ENCODE measurements around the gene ZNF10.

The ZNF10 gene

GRCh38 chr12:133145981-133146380, 15.6 kb downstream of the ZNF10 start:
- Histone ChIP-seq H3K4me3 (ENCODE audit: low read length) (no peak overlapping the region), H3K9me3 (ENCODE audit: low read length) (peaks cover 71% of the 10 kb centered on the region), H2AFZ (ENCODE audit: low read depth, low read length) (no peak overlapping the region), H3K4me1 (ENCODE audit: insufficient read depth, low read length) (no peaks in the 10 kb centered on the region), H3K27me3 (ENCODE audit: insufficient read depth, low read length) (no peaks in the 10 kb centered on the region), H3K36me3 (ENCODE audit: insufficient read depth, low read length) (peaks cover 79% of the 10 kb centered on the region)

GRCh38 chr12:133156125-133156690, 25.8 kb downstream of the ZNF10 start:
- Histone ChIP-seq H3K27me3 (ENCODE audit: insufficient read depth, low read length) (no peaks in the 10 kb centered on the region), H3K9me3 (ENCODE audit: low read length) (peaks cover 73% of the 10 kb centered on the region), H3K4me1 (ENCODE audit: insufficient read depth, low read length) (no peaks in the 10 kb centered on the region), H3K4me3 (ENCODE audit: low read length) (no peak overlapping the region), H3K36me3 (ENCODE audit: insufficient read depth, low read length) (peaks cover 71% of the 10 kb centered on the region), H2AFZ (ENCODE audit: low read depth, low read length) (no peak overlapping the region)

GRCh38 chr12:133165776-133166175, 35.3 kb downstream of the ZNF10 start:
- Histone ChIP-seq H3K4me3 (ENCODE audit: low read length) (no peak overlapping the region), H3K36me3 (ENCODE audit: insufficient read depth, low read length) (no peaks in the 10 kb centered on the region), H3K9me3 (ENCODE audit: low read length) (peaks cover 14% of the 10 kb centered on the region), H3K4me1 (ENCODE audit: insufficient read depth, low read length) (no peaks in the 10 kb centered on the region), H3K27me3 (ENCODE audit: insufficient read depth, low read length) (no peaks in the 10 kb centered on the region), H2AFZ (ENCODE audit: low read depth, low read length) (no peak overlapping the region)

- Histone ChIP-seq H3K9me3 (ENCODE audit: low read length) (peaks cover 23% of the 10 kb centered on the region), H3K36me3 (ENCODE audit: insufficient read depth, low read length) (no peaks in the 10 kb centered on the region), H3K4me3 (ENCODE audit: low read length) (no peak overlapping the region), H2AFZ (ENCODE audit: low read depth, low read length) (no peak overlapping the region), H3K27me3 (ENCODE audit: insufficient read depth, low read length) (no peaks in the 10 kb centered on the region), H3K4me1 (ENCODE audit: insufficient read depth, low read length) (no peaks in the 10 kb centered on the region)
Measured at GRCh38 chr12:133172491-133172890, 42.1 kb downstream of the ZNF10 start.

GRCh38 chr12:133174901-133175300, 44.5 kb downstream of the ZNF10 start:
- Histone ChIP-seq H3K9me3 (ENCODE audit: low read length) (peaks cover 24% of the 10 kb centered on the region), H3K36me3 (ENCODE audit: insufficient read depth, low read length) (no peaks in the 10 kb centered on the region), H3K27me3 (ENCODE audit: insufficient read depth, low read length) (no peaks in the 10 kb centered on the region), H2AFZ (ENCODE audit: low read depth, low read length) (no peak overlapping the region), H3K4me3 (ENCODE audit: low read length) (no peak overlapping the region), H3K4me1 (ENCODE audit: insufficient read depth, low read length) (no peaks in the 10 kb centered on the region)

GRCh38 chr12:133180669-133181068, 50.2 kb downstream of the ZNF10 start:
- peaks cover 33% of the 10 kb centered on the region for H3K36me3 ChIP-seq (ENCODE audit: insufficient read depth, low read length)
- no peaks in the 10 kb centered on the region for H3K27me3 ChIP-seq (ENCODE audit: insufficient read depth, low read length)
- H3K4me1 ChIP-seq (ENCODE audit: insufficient read depth, low read length) = peaks cover 6% of the 10 kb centered on the region
- H3K4me3 ChIP-seq (ENCODE audit: low read length) = peak overlapping the region; percentile 96
- H2AFZ ChIP-seq (ENCODE audit: low read depth, low read length) = peak overlapping the region; percentile 49
- H3K9me3 ChIP-seq (ENCODE audit: low read length) = peaks cover 41% of the 10 kb centered on the region

GRCh38 chr12:133181238-133181959, 51.0 kb downstream of the ZNF10 start, which contains the start of gene ZNF268:
Gene ZNF268 (plus strand): TSS chr12:133181495. CDS start chr12:133181998, 503 bp downstream.
- H3K9me3 ChIP-seq (ENCODE audit: low read length) = peaks cover 47% of the 10 kb centered on the region
- H3K27me3 ChIP-seq (ENCODE audit: insufficient read depth, low read length) = no peaks in the 10 kb centered on the region
- H2AFZ ChIP-seq (ENCODE audit: low read depth, low read length) = peak within 1 kb of the TSS; percentile 49
- peak within 1 kb of the TSS; percentile 96 for H3K4me3 ChIP-seq (ENCODE audit: low read length)
- peaks cover 40% of the 10 kb centered on the region for H3K36me3 ChIP-seq (ENCODE audit: insufficient read depth, low read length)
- H3K4me1 ChIP-seq (ENCODE audit: insufficient read depth, low read length) = peaks cover 6% of the 10 kb centered on the region

- H3K27me3 ChIP-seq (ENCODE audit: insufficient read depth, low read length) = no peaks in the 10 kb centered on the region
- no peaks in the 10 kb centered on the region for H3K4me1 ChIP-seq (ENCODE audit: insufficient read depth, low read length)
- H3K9me3 ChIP-seq (ENCODE audit: low read length) = peaks cover 92% of the 10 kb centered on the region
- H3K36me3 ChIP-seq (ENCODE audit: insufficient read depth, low read length) = peaks cover 97% of the 10 kb centered on the region
- no peak overlapping the region for H2AFZ ChIP-seq (ENCODE audit: low read depth, low read length)
- no peak overlapping the region for H3K4me3 ChIP-seq (ENCODE audit: low read length)
Measured at GRCh38 chr12:133190176-133190575, 59.7 kb downstream of the ZNF10 start.

- H3K9me3 ChIP-seq (ENCODE audit: low read length) = peaks cover 81% of the 10 kb centered on the region
- no peaks in the 10 kb centered on the region for H3K27me3 ChIP-seq (ENCODE audit: insufficient read depth, low read length)
- no peak overlapping the region for H3K4me3 ChIP-seq (ENCODE audit: low read length)
- peaks cover 81% of the 10 kb centered on the region for H3K36me3 ChIP-seq (ENCODE audit: insufficient read depth, low read length)
- H3K4me1 ChIP-seq (ENCODE audit: insufficient read depth, low read length) = no peaks in the 10 kb centered on the region
- no peak overlapping the region for H2AFZ ChIP-seq (ENCODE audit: low read depth, low read length)
Measured at GRCh38 chr12:133192847-133193246, 62.4 kb downstream of the ZNF10 start.

GRCh38 chr12:133201888-133202287, 71.5 kb downstream of the ZNF10 start:
- peaks cover 50% of the 10 kb centered on the region for H3K36me3 ChIP-seq (ENCODE audit: insufficient read depth, low read length)
- H3K4me3 ChIP-seq (ENCODE audit: low read length) = no peak overlapping the region
- no peaks in the 10 kb centered on the region for H3K27me3 ChIP-seq (ENCODE audit: insufficient read depth, low read length)
- no peak overlapping the region for H2AFZ ChIP-seq (ENCODE audit: low read depth, low read length)
- peaks cover 59% of the 10 kb centered on the region for H3K9me3 ChIP-seq (ENCODE audit: low read length)
- no peaks in the 10 kb centered on the region for H3K4me1 ChIP-seq (ENCODE audit: insufficient read depth, low read length)

GRCh38 chr12:133202493-133203343, 72.3 kb downstream of the ZNF10 start:
- Histone ChIP-seq H3K27me3 (ENCODE audit: insufficient read depth, low read length) (no peaks in the 10 kb centered on the region), H3K36me3 (ENCODE audit: insufficient read depth, low read length) (peaks cover 50% of the 10 kb centered on the region), H3K4me3 (ENCODE audit: low read length) (no peak overlapping the region), H3K4me1 (ENCODE audit: insufficient read depth, low read length) (no peaks in the 10 kb centered on the region), H3K9me3 (ENCODE audit: low read length) (peaks cover 63% of the 10 kb centered on the region), H2AFZ (ENCODE audit: low read depth, low read length) (no peak overlapping the region)

GRCh38 chr12:133203344-133204263, 73.2 kb downstream of the ZNF10 start:
- Histone ChIP-seq H3K27me3 (ENCODE audit: insufficient read depth, low read length) (no peaks in the 10 kb centered on the region), H2AFZ (ENCODE audit: low read depth, low read length) (no peak overlapping the region), H3K4me3 (ENCODE audit: low read length) (no peak overlapping the region), H3K36me3 (ENCODE audit: insufficient read depth, low read length) (peaks cover 50% of the 10 kb centered on the region), H3K4me1 (ENCODE audit: insufficient read depth, low read length) (no peaks in the 10 kb centered on the region), H3K9me3 (ENCODE audit: low read length) (peaks cover 67% of the 10 kb centered on the region)

All from neuron (in vitro differentiated cells).